K562 (cell line): ENCODE results near the gene PLXNA2.

ENCODE experiments used
- CTCF ChIP-seq, 3 experiments: IDR thresholded peaks in 2 of 3; conservative IDR thresholded peaks in 1 of 3; 2 replicates each; pipeline ENCODE4 v1.5.1; 2011 to 2012; ENCODE audit warnings: low read length in 3 of 3, mild to moderate bottlenecking in 3 of 3, control low read depth in 2 of 3, improper control_type of control experiment in 1 of 3, inconsistent platforms in 1 of 3, low read depth in 1 of 3, mixed read lengths in 1 of 3, moderate library complexity in 1 of 3; ENCODE audit not compliant: insufficient read depth in 2 of 3
- DACH1 ChIP-seq: fragments of 450-650 bp; IDR thresholded peaks from 2 replicates; pipeline ENCODE4 v1.6.1; 2018; ENCODE audit not compliant: partially characterized antibody
- EGR1 ChIP-seq: fragments of 450-650 bp; conservative IDR thresholded peaks from 2 replicates; pipeline ENCODE4 v1.6.1; 2017; ENCODE audit warnings: mild to moderate bottlenecking
- HDAC8 ChIP-seq: fragments of 450-650 bp; IDR thresholded peaks from 2 replicates; pipeline ENCODE4 v1.6.1; 2016; ENCODE audit warnings: mild to moderate bottlenecking, missing genetic modification characterization, moderate library complexity, missing compliant biosample characterization
- NFIC ChIP-seq: fragments of 450-650 bp; IDR thresholded peaks from 2 replicates; pipeline ENCODE4 v1.6.1; 2017; ENCODE audit warnings: mild to moderate bottlenecking, inconsistent platforms
- RFX5 ChIP-seq: IDR thresholded peaks from 2 replicates; pipeline ENCODE4 v1.6.1; 2011; ENCODE audit warnings: low read depth, mild to moderate bottlenecking, improper control_type of control experiment, low read length

GRCh38 chr1:208272311-208272710 lies 28.1 kb upstream of the PLXNA2 start:
- TF ChIP-seq RFX5: no peak
- no peak for TF ChIP-seq DACH1
- no peak for TF ChIP-seq EGR1
- no peak for TF ChIP-seq CTCF (IDR thresholded peaks at IDR 0.05 in 2 of 3, conservative IDR thresholded peaks at IDR 0.05 in 1 of 3; ENCODE audit: insufficient read depth in 2 of 3, low read depth in 1 of 3, low read length in 3 of 3)
- no peak for TF ChIP-seq NFIC
- TF ChIP-seq HDAC8 (tag): no peak
